Stimulated activated CD4-positive, alpha-beta T cell treated with anti-CD3 and anti-CD28 coated beads, Interleukin-12 subunit alpha, Interleukin-12 subunit beta, amount 100 ng/mL, for 4 hours (primary cell): Measurements from ENCODE around the gene ZSCAN18.

Source experiments
- DNase-seq: peaks from one replicate; pipeline ENCODE4 v3.0.0-alpha.2; 2020

Gene ZSCAN18

GRCh38 chr19:58042495-58043340 is 55.3 kb downstream of the ZSCAN18 start:
- no peak for DNase-seq

GRCh38 chr19:58040751-58041525 is 57.1 kb downstream of the ZSCAN18 start:
- DNase-seq = no peak

- DNase-seq = no peak
These were observed 59.3 kb downstream of the ZSCAN18 start for GRCh38 chr19:58038688-58039204.

GRCh38 chr19:58037927-58038687 is 59.9 kb downstream of the ZSCAN18 start:
- DNase-seq = no peak

- DNase-seq = no peak
These were observed 62.2 kb downstream of the ZSCAN18 start for GRCh38 chr19:58035863-58036262.

GRCh38 chr19:58034477-58034793 is 63.6 kb downstream of the ZSCAN18 start:
- no peak for DNase-seq
